Esophagus muscularis mucosa (tissue), 4 donors: ENCODE data around the gene PTBP2. TPM values are rescaled to one million over a fixed set of nuclear protein-coding genes. Genes with fewer than 3 reads are reported as not detected.

Experiments used
- DNase-seq: peaks from one replicate; pipeline ENCODE4 v3.0.0-alpha.2; 2017; ENCODE audit errors: extremely low spot score
- H3K27ac ChIP-seq, 4 donors: fragments of 200-600 bp; sonication (generic); replicated peaks in 1 of 4; 1 replicate in 3 of 4; 2 replicates in 1 of 4; pipeline ENCODE4 v1.5.1; 2016 to 2019; ENCODE audit warnings: mild to moderate bottlenecking in 1 of 4
- H3K27me3 ChIP-seq, 4 donors: fragments of 200-600 bp; sonication (generic); one replicate each; pipeline versions ENCODE4 v1.5.1 to v1.6.0; 2016 to 2019
- H3K36me3 ChIP-seq, 4 donors: fragments of 200-600 bp; sonication (generic); one replicate each; pipeline ENCODE4 v1.5.1; 2016 to 2019
- H3K4me1 ChIP-seq, 4 donors: fragments of 200-600 bp; sonication (generic); one replicate each; pipeline ENCODE4 v1.5.1; 2016 to 2019
- H3K4me3 ChIP-seq, 4 donors: fragments of 200-600 bp; sonication (generic); 1 replicate in 2 of 4; 2 replicates in 2 of 4; pipeline ENCODE4 v1.5.1; 2016 to 2019; ENCODE audit warnings: mild to moderate bottlenecking in 4 of 4, moderate library complexity in 1 of 4
- H3K9me3 ChIP-seq, 4 donors: fragments of 200-600 bp; sonication (generic); 1 replicate in 3 of 4; 2 replicates in 1 of 4; pipeline ENCODE4 v1.5.1; 2016 to 2019
- EP300 ChIP-seq: sonication (generic); formaldehyde crosslinking; IDR thresholded peaks from one replicate; pipeline ENCODE4 v1.6.1; 2017; ENCODE audit warnings: antibody characterized with exemption
- POLR2A ChIP-seq: fragments of 450-650 bp; IDR thresholded peaks from one replicate; pipeline ENCODE4 v1.6.1; 2017; ENCODE audit warnings: antibody characterized with exemption, moderate library complexity, mild to moderate bottlenecking, low read depth
- POLR2AphosphoS5 ChIP-seq, 2 donors: sonication (generic); formaldehyde crosslinking; IDR thresholded peaks; one replicate each; pipeline ENCODE4 v1.6.1; 2017; ENCODE audit warnings: antibody characterized with exemption in 2 of 2
- WGBS: methylation state at CpG from one replicate; pipeline ENCODE4 v1.1.5; 2018; 5-methylcytosine and 5-hydroxymethylcytosine counted together
- intact Hi-C: fragments of 100-400 bp; cut with DNase I; formaldehyde crosslinking; loops from one replicate; pipeline ENCODE4 v1.15.1; 2023
- total RNA-seq, 4 donors: library from RNA; depleted of rRNA; stranded (reverse); fragments of >200 nt; gene quantifications; one replicate each; pipeline versions ENCODE4 v1.1.0 to v1.2.1, GENCODE V29; 2016
- TF ChIP-seq, protein P1 (sequence below), 3 experiments: fragments of 200-600 bp in 2 of 3; fragments of 450-650 bp in 1 of 3; sonication (generic) in 2 of 3; IDR thresholded peaks; one replicate each; pipeline ENCODE4 v1.5.1; 2017 to 2019; ENCODE audit warnings: antibody characterized with exemption in 3 of 3, mild to moderate bottlenecking in 2 of 3, moderate library complexity in 1 of 3

The PTBP2 gene, protein sequence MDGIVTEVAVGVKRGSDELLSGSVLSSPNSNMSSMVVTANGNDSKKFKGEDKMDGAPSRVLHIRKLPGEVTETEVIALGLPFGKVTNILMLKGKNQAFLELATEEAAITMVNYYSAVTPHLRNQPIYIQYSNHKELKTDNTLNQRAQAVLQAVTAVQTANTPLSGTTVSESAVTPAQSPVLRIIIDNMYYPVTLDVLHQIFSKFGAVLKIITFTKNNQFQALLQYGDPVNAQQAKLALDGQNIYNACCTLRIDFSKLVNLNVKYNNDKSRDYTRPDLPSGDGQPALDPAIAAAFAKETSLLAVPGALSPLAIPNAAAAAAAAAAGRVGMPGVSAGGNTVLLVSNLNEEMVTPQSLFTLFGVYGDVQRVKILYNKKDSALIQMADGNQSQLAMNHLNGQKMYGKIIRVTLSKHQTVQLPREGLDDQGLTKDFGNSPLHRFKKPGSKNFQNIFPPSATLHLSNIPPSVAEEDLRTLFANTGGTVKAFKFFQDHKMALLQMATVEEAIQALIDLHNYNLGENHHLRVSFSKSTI
- total RNA-seq, result 100 to 1,000 TPM in 1 of 4 donors, 10 to 100 TPM in 3; 66.9 to 111 (median 82.8) TPM

- Histone ChIP-seq H3K27ac (peak within 1 kb of the TSS; percentile 93 to 96 (median 95)), H3K4me3 (peak within 1 kb of the TSS; percentile 86 to 97 (median 92)), H3K27me3 (no peaks in the 10 kb centered on the region), H3K4me1 (peaks cover 9 to 35% (median 29%) of the 10 kb centered on the region in 4 donors), H3K9me3 (no peaks in the 10 kb centered on the region), H3K36me3 (peaks cover 0 to 21% (median 5%) of the 10 kb centered on the region in 4 donors)
- WGBS, result 2% methylated on average over 21 of the region's 75 CpGs
- intact Hi-C loops, result loop anchor here (5.0 kb wide), 2 partner anchors 124 to 179 kb away; no protein-coding TSS in a partner anchor
- peak; percentile 96 for DNase-seq
- TF ChIP-seq, protein P1, sequence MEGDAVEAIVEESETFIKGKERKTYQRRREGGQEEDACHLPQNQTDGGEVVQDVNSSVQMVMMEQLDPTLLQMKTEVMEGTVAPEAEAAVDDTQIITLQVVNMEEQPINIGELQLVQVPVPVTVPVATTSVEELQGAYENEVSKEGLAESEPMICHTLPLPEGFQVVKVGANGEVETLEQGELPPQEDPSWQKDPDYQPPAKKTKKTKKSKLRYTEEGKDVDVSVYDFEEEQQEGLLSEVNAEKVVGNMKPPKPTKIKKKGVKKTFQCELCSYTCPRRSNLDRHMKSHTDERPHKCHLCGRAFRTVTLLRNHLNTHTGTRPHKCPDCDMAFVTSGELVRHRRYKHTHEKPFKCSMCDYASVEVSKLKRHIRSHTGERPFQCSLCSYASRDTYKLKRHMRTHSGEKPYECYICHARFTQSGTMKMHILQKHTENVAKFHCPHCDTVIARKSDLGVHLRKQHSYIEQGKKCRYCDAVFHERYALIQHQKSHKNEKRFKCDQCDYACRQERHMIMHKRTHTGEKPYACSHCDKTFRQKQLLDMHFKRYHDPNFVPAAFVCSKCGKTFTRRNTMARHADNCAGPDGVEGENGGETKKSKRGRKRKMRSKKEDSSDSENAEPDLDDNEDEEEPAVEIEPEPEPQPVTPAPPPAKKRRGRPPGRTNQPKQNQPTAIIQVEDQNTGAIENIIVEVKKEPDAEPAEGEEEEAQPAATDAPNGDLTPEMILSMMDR (IDR thresholded peaks at IDR 0.05), result peak in 2 of 3 experiments; percentile 5 to 13
- TF ChIP-seq EP300 (no peak), POLR2A (no peak), POLR2AphosphoS5 (IDR thresholded peaks at IDR 0.05) (peak in 1 of 2 donors; percentile 80)
Observed at GRCh38 chr1:96721416-96722160, at the start of gene PTBP2. PTBP2 (plus strand) TSS chr1:96721784; CDS start chr1:96721865, 81 bp downstream.

DNA sequence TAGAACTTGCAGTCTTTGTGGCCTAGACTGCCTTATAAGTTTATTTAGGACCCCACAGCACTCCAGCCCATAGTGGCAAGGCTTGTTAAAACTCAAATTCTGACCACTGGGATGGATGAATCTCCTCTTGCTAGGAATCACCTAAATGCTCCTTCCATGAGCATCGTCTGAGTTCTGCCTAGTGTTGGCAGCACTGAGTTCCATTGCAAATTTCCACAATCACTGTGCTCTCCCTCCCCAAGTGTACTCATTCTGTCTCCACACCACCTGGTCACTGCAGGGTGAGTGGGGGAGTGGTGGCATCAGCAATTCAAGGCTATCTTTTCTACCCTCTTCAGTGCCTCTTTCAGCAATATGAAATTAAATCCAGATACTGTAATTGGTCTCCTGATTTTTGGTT, 46.7 kb upstream of the PTBP2 start:
- H3K4me3 ChIP-seq, result no peak overlapping the region
- TF ChIP-seq POLR2AphosphoS5 (IDR thresholded peaks at IDR 0.05) (no peak), POLR2A (no peak), EP300 (no peak)
- TF ChIP-seq, protein P1 (IDR thresholded peaks at IDR 0.05), result no peak
- 50% methylated on average over 1 of the region's 1 CpG for WGBS
- no peaks in the 10 kb centered on the region for H3K27me3 ChIP-seq
- no peak overlapping the region for H3K27ac ChIP-seq
- no peaks in the 10 kb centered on the region for H3K4me1 ChIP-seq
- DNase-seq, result no peak
- H3K9me3 ChIP-seq, result peaks cover 0 to 23% (median 14%) of the 10 kb centered on the region in 4 donors
- no peaks in the 10 kb centered on the region for H3K36me3 ChIP-seq
- intact Hi-C loops, result no loop called here

- intact Hi-C loops, result no loop called here
- DNase-seq, result no peak
- TF ChIP-seq POLR2A, result no peak
- TF ChIP-seq, protein P1 (IDR thresholded peaks at IDR 0.05), result no peak
- no peak for TF ChIP-seq POLR2AphosphoS5 (IDR thresholded peaks at IDR 0.05)
- TF ChIP-seq EP300, result no peak
- H3K4me3 ChIP-seq, result no peak overlapping the region
- WGBS, result 83% methylated on average over 6 of the region's 6 CpGs
- no peaks in the 10 kb centered on the region for H3K36me3 ChIP-seq
- no peaks in the 10 kb centered on the region for H3K9me3 ChIP-seq
- H3K27ac ChIP-seq, result no peak overlapping the region
- H3K4me1 ChIP-seq, result peaks cover 0 to 31% (median 12%) of the 10 kb centered on the region in 4 donors
- no peaks in the 10 kb centered on the region for H3K27me3 ChIP-seq
Observed at GRCh38 chr1:96682056-96682455, 39.5 kb upstream of the PTBP2 start.

GRCh38 chr1:96683931-96684330, 37.7 kb upstream of the PTBP2 start:
- intact Hi-C loops, result no loop called here
- H3K27me3 ChIP-seq, result no peaks in the 10 kb centered on the region
- peaks cover 0 to 31% (median 12%) of the 10 kb centered on the region in 4 donors for H3K4me1 ChIP-seq
- TF ChIP-seq POLR2A, result no peak
- TF ChIP-seq, protein P1 (IDR thresholded peaks at IDR 0.05), result no peak
- peak in 1 of 2 donors; percentile 75 for TF ChIP-seq POLR2AphosphoS5 (IDR thresholded peaks at IDR 0.05)
- no peak for TF ChIP-seq EP300
- no peak overlapping the region for H3K4me3 ChIP-seq
- no peaks in the 10 kb centered on the region for H3K36me3 ChIP-seq
- 68% methylated on average over 2 of the region's 2 CpGs for WGBS
- DNase-seq, result no peak
- peak overlapping the region; percentile 12 to 54 (median 36) for H3K27ac ChIP-seq
- no peaks in the 10 kb centered on the region for H3K9me3 ChIP-seq
